GM23248 (cell line): ENCODE data around the gene PEX3.

Experiments used
- EZH2 ChIP-seq: fragments of 200-600 bp; sonication (generic); IDR thresholded peaks from 2 replicates; pipeline ENCODE4 v1.6.1; 2018; ENCODE audit warnings: antibody characterized with exemption, mild to moderate bottlenecking; ENCODE audit not compliant: insufficient read depth, poor library complexity, severe bottlenecking
- EZH2phosphoT487 ChIP-seq: fragments of 200-600 bp; sonication (generic); IDR thresholded peaks from 2 replicates; pipeline ENCODE4 v1.6.1; 2018; ENCODE audit warnings: antibody characterized with exemption, moderate library complexity, mild to moderate bottlenecking, low read depth; ENCODE audit not compliant: insufficient read depth

- TF ChIP-seq EZH2phosphoT487 (no peak), EZH2 (no peak)
These were observed 89.1 kb downstream of the PEX3 start for GRCh38 chr6:143539734-143540133.
